Breast epithelium (tissue), 4 donors: ENCODE data around the gene PRKAR1B. TPM values are rescaled to one million over a fixed set of nuclear protein-coding genes. Genes with fewer than 3 reads are reported as not detected.

Experiments used
- DNase-seq, 2 donors: peaks; one replicate each; pipeline ENCODE4 v3.0.0-alpha.2; 2019; ENCODE audit warnings: low spot score in 2 of 2
- H3K27ac ChIP-seq, 2 donors: fragments of 200-600 bp; sonication (generic) in 1 of 2; one replicate each; pipeline ENCODE4 v1.5.1; 2016 to 2019; ENCODE audit warnings: mild to moderate bottlenecking in 1 of 2
- H3K27me3 ChIP-seq, 2 donors: fragments of 200-600 bp; sonication (generic) in 1 of 2; one replicate each; pipeline versions ENCODE4 v1.5.1 to v1.6.0; 2017 to 2019; ENCODE audit warnings: control low read depth in 1 of 2, mild to moderate bottlenecking in 1 of 2
- H3K36me3 ChIP-seq: fragments of 200-600 bp; one replicate; pipeline ENCODE4 v1.5.1; 2019
- H3K4me1 ChIP-seq, 2 donors: fragments of 200-600 bp; sonication (generic); one replicate each; pipeline ENCODE4 v1.5.1; 2016 to 2019; ENCODE audit warnings: control low read depth in 1 of 2
- H3K4me3 ChIP-seq, 3 donors: fragments of 200-600 bp; sonication (generic); 1 replicate in 2 of 3; 2 replicates in 1 of 3; pipeline ENCODE4 v1.5.1; 2016 to 2019; ENCODE audit warnings: mild to moderate bottlenecking in 3 of 3, moderate library complexity in 2 of 3
- H3K9me3 ChIP-seq, 2 donors: fragments of 200-600 bp; sonication (generic) in 1 of 2; one replicate each; pipeline ENCODE4 v1.5.1; 2016 to 2019; ENCODE audit warnings: control low read depth in 1 of 2
- POLR2A ChIP-seq: fragments of 450-650 bp; IDR thresholded peaks from one replicate; pipeline ENCODE4 v1.6.1; 2016; ENCODE audit warnings: antibody characterized with exemption, mild to moderate bottlenecking, moderate library complexity
- POLR2AphosphoS5 ChIP-seq, 3 donors: sonication (generic); formaldehyde crosslinking; IDR thresholded peaks; one replicate each; pipeline ENCODE4 v1.6.1; 2017; ENCODE audit warnings: antibody characterized with exemption in 3 of 3
- intact Hi-C: fragments of 100-400 bp; cut with DNase I; formaldehyde crosslinking; loops from one replicate; pipeline ENCODE4 v1.15.1; 2023; ENCODE audit warnings: low total_unique reads
- total RNA-seq, 3 donors: library from RNA; depleted of rRNA; stranded (reverse); fragments of >200 nt; gene quantifications; one replicate each; pipeline ENCODE4 v1.1.0, GENCODE V29; 2016
- TF ChIP-seq, protein P1 (sequence below), 3 donors: fragments of 450-650 bp; IDR thresholded peaks; one replicate each; pipeline ENCODE4 v1.5.1; 2016 to 2017; ENCODE audit warnings: antibody characterized with exemption in 3 of 3, mild to moderate bottlenecking in 3 of 3, moderate library complexity in 3 of 3

The PRKAR1B gene
- total RNA-seq, 3 donors from 2014 or later, result 3.7 to 10.5 (median 7.9) TPM

DNA sequence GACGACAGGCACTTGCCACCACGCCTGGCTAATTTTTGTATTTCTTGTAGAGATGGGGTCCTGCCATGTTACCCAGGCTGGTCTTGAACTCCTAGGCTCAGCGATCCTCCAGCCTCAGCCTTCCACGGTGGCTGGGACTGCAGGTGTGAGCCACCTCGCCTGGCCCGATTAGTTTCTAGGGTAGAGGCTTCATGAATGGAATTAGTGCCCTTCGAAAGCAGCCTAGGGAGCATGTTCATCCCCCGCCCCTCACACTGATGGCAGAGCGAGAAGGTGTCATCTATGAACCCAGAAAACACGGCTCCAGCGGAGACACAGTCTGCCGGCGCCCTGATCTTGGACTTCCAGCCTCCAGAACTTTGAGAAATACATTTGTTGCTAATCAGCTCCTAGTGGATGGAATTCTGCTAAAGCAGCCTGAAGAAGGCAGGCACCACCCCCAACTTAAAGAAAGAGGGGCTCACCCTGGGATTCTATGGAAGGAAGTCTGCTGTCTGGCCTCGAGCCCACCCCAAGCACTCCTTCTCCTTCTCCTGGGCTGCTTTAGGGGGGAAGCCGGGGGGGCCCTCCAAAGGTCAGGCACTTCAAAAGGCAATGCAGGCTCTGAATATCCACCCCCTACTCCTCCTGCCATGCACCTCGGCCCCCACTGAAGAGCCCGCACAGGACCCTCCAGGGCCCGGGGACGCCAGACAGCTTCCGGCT lies 217.5 kb downstream of the PRKAR1B start:
- Histone ChIP-seq H3K27me3 (no peaks in the 10 kb centered on the region), H3K36me3 (no peaks in the 10 kb centered on the region), H3K4me1 (no peaks in the 10 kb centered on the region), H3K27ac (peak overlapping the region; percentile 29 to 69), H3K9me3 (no peaks in the 10 kb centered on the region), H3K4me3 (no peak overlapping the region)
- intact Hi-C loops, result loop anchor here (5.0 kb wide), 1 partner anchor 172 kb away; no protein-coding TSS in a partner anchor
- TF ChIP-seq POLR2AphosphoS5 (IDR thresholded peaks at IDR 0.05), result no peak
- TF ChIP-seq, protein P1, sequence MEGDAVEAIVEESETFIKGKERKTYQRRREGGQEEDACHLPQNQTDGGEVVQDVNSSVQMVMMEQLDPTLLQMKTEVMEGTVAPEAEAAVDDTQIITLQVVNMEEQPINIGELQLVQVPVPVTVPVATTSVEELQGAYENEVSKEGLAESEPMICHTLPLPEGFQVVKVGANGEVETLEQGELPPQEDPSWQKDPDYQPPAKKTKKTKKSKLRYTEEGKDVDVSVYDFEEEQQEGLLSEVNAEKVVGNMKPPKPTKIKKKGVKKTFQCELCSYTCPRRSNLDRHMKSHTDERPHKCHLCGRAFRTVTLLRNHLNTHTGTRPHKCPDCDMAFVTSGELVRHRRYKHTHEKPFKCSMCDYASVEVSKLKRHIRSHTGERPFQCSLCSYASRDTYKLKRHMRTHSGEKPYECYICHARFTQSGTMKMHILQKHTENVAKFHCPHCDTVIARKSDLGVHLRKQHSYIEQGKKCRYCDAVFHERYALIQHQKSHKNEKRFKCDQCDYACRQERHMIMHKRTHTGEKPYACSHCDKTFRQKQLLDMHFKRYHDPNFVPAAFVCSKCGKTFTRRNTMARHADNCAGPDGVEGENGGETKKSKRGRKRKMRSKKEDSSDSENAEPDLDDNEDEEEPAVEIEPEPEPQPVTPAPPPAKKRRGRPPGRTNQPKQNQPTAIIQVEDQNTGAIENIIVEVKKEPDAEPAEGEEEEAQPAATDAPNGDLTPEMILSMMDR (IDR thresholded peaks at IDR 0.05), result no peak
- no peak for TF ChIP-seq POLR2A
- DNase-seq, result no peak

DNA sequence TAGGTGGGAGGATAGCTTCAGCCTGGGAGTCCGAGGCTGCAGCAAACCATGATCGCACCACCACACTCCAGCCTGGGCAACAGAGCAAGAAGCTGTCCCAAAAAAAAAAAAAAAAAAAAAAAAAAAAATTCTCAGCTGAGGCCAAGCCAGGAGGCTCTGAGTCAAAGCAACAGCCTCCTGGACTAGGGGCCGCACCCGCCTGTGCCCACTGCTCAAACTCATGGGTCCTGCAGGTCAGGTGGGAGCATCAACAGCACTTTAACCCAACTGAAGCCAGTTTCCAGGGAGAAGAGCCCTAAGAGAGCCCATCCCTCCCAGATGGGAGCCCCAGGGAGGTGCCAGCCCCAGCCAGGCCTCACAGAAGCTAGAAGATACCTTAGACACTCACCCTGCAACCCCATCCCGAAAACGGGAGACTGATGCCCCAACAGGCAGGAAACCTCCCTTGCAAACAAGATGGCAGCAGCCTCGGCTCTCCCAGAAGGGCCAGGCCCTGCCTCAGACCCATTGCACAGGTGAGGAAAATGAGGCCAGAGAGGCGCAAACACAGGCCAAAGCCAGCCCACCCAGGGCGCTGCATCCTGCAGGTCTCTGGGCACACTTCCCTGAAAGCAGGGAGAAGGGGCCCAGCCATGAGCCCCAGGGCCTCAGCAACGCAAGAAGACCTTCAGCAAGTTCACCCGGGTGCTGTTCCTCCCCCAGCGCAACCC lies 218.5 kb downstream of the PRKAR1B start:
- no peak for DNase-seq
- Histone ChIP-seq H3K4me1 (no peaks in the 10 kb centered on the region), H3K27me3 (no peaks in the 10 kb centered on the region), H3K9me3 (no peaks in the 10 kb centered on the region), H3K27ac (no peak overlapping the region), H3K36me3 (no peaks in the 10 kb centered on the region), H3K4me3 (no peak overlapping the region)
- TF ChIP-seq POLR2AphosphoS5 (IDR thresholded peaks at IDR 0.05) (no peak), POLR2A (no peak)
- TF ChIP-seq, protein P1 (IDR thresholded peaks at IDR 0.05), result no peak
- intact Hi-C loops, result loop anchor here (5.0 kb wide), 1 partner anchor 171 kb away; no protein-coding TSS in a partner anchor

DNA sequence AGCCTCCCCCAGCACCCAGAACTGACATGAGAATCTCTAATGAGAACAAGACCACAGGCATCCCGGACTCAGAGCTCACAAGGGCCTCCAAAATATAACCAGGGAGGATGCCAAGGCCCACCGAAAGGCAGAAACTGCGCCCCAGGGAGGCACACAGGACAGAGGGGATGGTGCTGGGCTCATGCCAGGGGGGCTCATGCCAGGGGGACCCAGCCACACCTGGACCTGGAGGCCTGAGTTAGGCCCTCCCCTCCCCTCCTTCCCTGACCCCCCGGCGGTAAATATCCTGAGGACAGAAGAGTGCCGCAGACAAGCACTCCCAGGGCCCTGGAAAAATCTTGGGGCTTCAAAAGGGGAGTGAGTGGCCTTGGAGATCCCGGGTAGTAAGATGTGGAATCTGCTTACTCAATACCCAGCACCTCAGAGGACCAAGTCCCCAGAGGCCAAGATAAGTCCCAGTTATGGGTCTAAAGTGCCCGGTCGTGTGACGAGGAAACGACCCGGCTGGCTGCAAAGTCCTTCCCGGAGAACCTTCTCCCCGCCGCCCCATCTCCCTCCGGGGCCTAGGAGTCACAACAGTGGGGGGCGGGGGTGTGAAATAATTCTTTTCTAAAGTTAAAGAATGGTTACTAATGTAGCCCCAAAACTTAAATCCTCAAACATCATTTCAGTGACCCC lies 219.3 kb downstream of the PRKAR1B start:
- Histone ChIP-seq H3K27me3 (no peaks in the 10 kb centered on the region), H3K4me1 (no peaks in the 10 kb centered on the region), H3K4me3 (no peak overlapping the region), H3K36me3 (no peaks in the 10 kb centered on the region), H3K27ac (peak overlapping the region; percentile 33 to 35), H3K9me3 (no peaks in the 10 kb centered on the region)
- no peak for DNase-seq
- intact Hi-C loops, result loop anchor here (5.0 kb wide), 1 partner anchor 170 kb away; no protein-coding TSS in a partner anchor
- no peak for TF ChIP-seq POLR2AphosphoS5 (IDR thresholded peaks at IDR 0.05)
- TF ChIP-seq POLR2A, result no peak
- TF ChIP-seq, protein P1 (IDR thresholded peaks at IDR 0.05), result no peak

DNA sequence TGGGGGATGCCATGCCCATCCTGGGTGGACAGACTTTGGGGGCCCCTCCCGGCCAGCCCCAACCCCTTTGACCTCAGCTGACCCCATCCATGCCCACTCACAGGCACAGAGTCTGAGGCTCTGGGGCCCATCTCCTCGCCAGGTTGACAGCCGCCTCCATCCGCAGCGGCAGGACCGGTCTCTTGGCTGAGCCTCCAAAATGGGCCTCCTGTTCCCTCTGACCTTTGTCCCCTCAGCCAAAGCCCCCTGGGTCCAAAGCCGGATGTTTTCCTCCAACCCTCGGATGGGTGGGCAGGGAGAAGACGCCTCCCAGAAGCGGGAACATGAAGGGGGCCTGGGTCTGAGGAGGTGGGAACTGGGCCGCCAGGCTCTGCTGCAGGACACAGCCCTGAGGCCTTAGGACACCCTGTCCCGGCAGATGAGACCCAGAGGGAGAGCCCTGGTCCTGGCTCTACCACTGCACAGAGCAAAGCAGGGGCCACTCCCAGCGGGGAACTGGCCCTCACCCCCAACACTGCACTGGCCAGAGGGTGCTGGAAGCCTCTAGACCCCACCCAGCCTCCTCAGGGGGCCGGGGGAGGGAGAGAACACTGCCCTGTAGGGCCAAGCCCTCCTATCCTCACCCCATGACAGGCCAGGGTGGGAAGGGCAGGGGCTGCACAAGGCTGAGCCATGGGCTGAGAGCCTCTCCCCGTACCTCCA lies 220.0 kb downstream of the PRKAR1B start:
- no peak for DNase-seq
- Histone ChIP-seq H3K9me3 (no peaks in the 10 kb centered on the region), H3K4me1 (no peaks in the 10 kb centered on the region), H3K27ac (peak overlapping the region; percentile 33 to 35), H3K36me3 (no peaks in the 10 kb centered on the region), H3K27me3 (no peaks in the 10 kb centered on the region), H3K4me3 (no peak overlapping the region)
- TF ChIP-seq POLR2AphosphoS5 (IDR thresholded peaks at IDR 0.05) (no peak), POLR2A (no peak)
- TF ChIP-seq, protein P1 (IDR thresholded peaks at IDR 0.05), result no peak
- intact Hi-C loops, result loop anchor here (5.0 kb wide), 1 partner anchor 170 kb away; no protein-coding TSS in a partner anchor
